Natural killer cell (primary cell): Measurements from ENCODE around the gene A2ML1. TPM values are rescaled to one million over a fixed set of nuclear protein-coding genes. Genes with fewer than 3 reads are reported as not detected.
A peak's percentile ranks its signal among the peaks of the same experiment; 100 is the strongest.

ENCODE experiments used
- ATAC-seq, 3 donors: fragments of 150-1000 bp in 2 of 3; fragments of 200-7000 bp in 1 of 3; cut with Tn5 transposase; 1 replicate in 1 of 3; 2 replicates in 2 of 3; pipeline ENCODE4 v1.10.0; 2021; ENCODE audit warnings: mild to moderate bottlenecking in 2 of 3, moderate library complexity in 2 of 3
- DNase-seq, 2 donors: peaks; one replicate each; pipeline versions ENCODE4 v3.0.0 to v3.0.0-alpha.2; 2013 to 2021; ENCODE audit warnings: mixed read lengths in 1 of 2
- H3K27ac ChIP-seq: one replicate; pipeline ENCODE4 v1.5.1; 2013; ENCODE audit warnings: mild to moderate bottlenecking, low read length
- H3K27me3 ChIP-seq: one replicate; pipeline ENCODE4 v1.6.1; 2013; ENCODE audit warnings: low read length; ENCODE audit not compliant: control insufficient read depth, insufficient read depth
- H3K36me3 ChIP-seq: one replicate; pipeline ENCODE4 v1.6.1; 2013; ENCODE audit warnings: low read length; ENCODE audit not compliant: control insufficient read depth, insufficient read depth
- H3K4me1 ChIP-seq: one replicate; pipeline ENCODE4 v1.6.1; 2013; ENCODE audit warnings: low read length; ENCODE audit not compliant: control insufficient read depth, insufficient read depth
- H3K4me3 ChIP-seq: one replicate; pipeline ENCODE4 v1.5.1; 2013; ENCODE audit warnings: low read length
- H3K9me3 ChIP-seq: one replicate; pipeline ENCODE4 v1.6.1; 2013; ENCODE audit warnings: low read length; ENCODE audit not compliant: control insufficient read depth, insufficient read depth
- H3K27ac Mint-ChIP-seq, 2 donors: one replicate each; pipeline ENCODE4 v1.8.0; 2022; ENCODE audit warnings: mild to moderate bottlenecking in 2 of 2, mixed read lengths in 2 of 2, moderate library complexity in 1 of 2
- H3K27me3 Mint-ChIP-seq, 2 donors: one replicate each; pipeline ENCODE4 v1.8.0; 2022; ENCODE audit warnings: low read depth in 2 of 2, mixed read lengths in 2 of 2
- H3K36me3 Mint-ChIP-seq: one replicate; pipeline ENCODE4 v1.8.0; 2022; ENCODE audit warnings: mixed read lengths
- H3K4me1 Mint-ChIP-seq, 2 donors: one replicate each; pipeline ENCODE4 v1.8.0; 2022; ENCODE audit warnings: mixed read lengths in 2 of 2
- H3K4me3 Mint-ChIP-seq: one replicate; pipeline ENCODE4 v1.8.0; 2022; ENCODE audit warnings: mild to moderate bottlenecking, moderate library complexity, mixed read lengths
- H3K9me3 Mint-ChIP-seq, 2 donors: one replicate each; pipeline ENCODE4 v1.8.0; 2022; ENCODE audit warnings: mixed read lengths in 2 of 2
- WGBS: methylation state at CpG from one replicate; pipeline ENCODE4 v1.1.7; 2013; ENCODE audit warnings: missing lambda C conversion rate; ENCODE audit not compliant: insufficient coverage; 5-methylcytosine and 5-hydroxymethylcytosine counted together
- intact Hi-C: fragments of 100-400 bp; cut with micrococcal nuclease; formaldehyde crosslinking; loops from one replicate; pipeline ENCODE4 v1.14.2; 2022
- total RNA-seq, 4 donors: library from RNA; stranded (reverse); fragments of 120-200 nt in 1 of 4; gene quantifications; one replicate each; pipeline versions ENCODE4 v1.2.3 to v1.2.4, GENCODE V29; 2013 to 2022
- TF ChIP-seq, protein P1 (sequence below): fragments of 200-600 bp; IDR thresholded peaks from one replicate; pipeline ENCODE4 v1.8.0; 2022; ENCODE audit warnings: antibody characterized with exemption

The A2ML1 gene
- total RNA-seq, 3 donors from 2014 or later (not counting 1 experiment from before 2014, with no cell fraction given) = not detected

DNA sequence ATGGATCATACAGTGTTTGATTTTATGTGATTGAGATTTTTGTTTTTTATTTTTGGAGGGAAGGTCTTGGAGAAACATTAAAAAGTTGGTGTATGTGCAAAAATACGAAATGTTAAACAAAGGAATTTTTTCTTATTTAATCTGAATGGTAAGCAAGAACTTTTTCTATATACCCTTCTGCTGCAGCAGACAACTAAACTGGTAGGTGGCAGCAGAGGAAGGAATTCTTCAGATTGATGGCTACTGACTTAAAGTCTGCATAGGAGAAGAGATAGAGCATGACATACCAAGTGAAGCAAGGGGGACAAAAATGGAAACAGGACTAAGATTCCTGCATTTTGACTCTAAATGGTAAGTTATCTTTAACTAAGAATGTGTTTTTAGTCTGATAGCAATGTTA, 42.0 kb upstream of the A2ML1 start:
- DNase-seq (peak in 1 of 2 donors; percentile 23), ATAC-seq (no peak)
- intact Hi-C loops = no loop called here
- Mint-ChIP-seq H3K27ac (no peak overlapping the region), H3K4me3 (no peak overlapping the region), H3K4me1 (no peaks in the 10 kb centered on the region), H3K27me3 (no peaks in the 10 kb centered on the region), H3K9me3 (no peaks in the 10 kb centered on the region), H3K36me3 (peaks cover 8% of the 10 kb centered on the region)
- no peaks in the 10 kb centered on the region for H3K9me3 ChIP-seq
- WGBS = no CpG with 5 or more reads among the region's 1 CpG
- TF ChIP-seq, protein P1, sequence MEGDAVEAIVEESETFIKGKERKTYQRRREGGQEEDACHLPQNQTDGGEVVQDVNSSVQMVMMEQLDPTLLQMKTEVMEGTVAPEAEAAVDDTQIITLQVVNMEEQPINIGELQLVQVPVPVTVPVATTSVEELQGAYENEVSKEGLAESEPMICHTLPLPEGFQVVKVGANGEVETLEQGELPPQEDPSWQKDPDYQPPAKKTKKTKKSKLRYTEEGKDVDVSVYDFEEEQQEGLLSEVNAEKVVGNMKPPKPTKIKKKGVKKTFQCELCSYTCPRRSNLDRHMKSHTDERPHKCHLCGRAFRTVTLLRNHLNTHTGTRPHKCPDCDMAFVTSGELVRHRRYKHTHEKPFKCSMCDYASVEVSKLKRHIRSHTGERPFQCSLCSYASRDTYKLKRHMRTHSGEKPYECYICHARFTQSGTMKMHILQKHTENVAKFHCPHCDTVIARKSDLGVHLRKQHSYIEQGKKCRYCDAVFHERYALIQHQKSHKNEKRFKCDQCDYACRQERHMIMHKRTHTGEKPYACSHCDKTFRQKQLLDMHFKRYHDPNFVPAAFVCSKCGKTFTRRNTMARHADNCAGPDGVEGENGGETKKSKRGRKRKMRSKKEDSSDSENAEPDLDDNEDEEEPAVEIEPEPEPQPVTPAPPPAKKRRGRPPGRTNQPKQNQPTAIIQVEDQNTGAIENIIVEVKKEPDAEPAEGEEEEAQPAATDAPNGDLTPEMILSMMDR = no peak
- no peaks in the 10 kb centered on the region for H3K27me3 ChIP-seq
- H3K27ac ChIP-seq = no peak overlapping the region
- H3K4me1 ChIP-seq = no peaks in the 10 kb centered on the region
- H3K4me3 ChIP-seq = no peak overlapping the region
- H3K36me3 ChIP-seq = no peaks in the 10 kb centered on the region

DNA sequence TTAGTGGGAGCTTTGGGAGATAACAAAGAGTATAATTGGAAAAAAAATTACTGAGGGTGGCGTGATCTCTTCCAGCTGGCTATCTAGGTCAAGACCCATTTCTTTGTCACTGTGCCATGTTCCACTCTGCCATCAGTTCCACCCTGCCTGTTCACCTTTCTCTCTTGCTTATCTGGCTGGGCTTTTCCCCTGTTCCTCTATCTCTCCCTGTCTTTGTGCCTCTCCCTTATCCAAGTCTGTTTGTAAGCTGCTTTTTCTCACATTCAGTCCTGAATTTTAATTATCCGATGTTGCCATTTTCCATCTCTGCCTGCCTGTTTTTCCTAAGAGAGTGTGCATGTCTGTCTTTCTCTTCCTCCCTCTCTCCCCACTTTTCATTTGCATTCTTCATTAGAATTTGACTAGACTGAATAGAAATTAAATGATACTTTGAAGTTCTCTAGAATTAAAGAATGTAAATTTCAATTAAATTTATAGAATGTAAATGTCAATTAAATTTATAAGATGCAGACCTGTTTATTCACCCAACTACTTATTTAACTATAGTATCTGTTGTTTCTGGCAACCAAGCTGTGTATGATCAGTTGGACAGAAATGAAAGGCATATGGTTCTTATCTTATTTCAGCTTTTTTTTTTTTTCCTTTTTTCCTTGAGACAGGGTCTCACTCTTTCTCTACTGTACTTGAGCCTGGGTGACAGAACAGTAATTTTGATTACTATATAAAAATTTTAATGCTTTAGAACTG, 40.9 kb upstream of the A2ML1 start:
- 93% methylated on average over 2 of the region's 2 CpGs for WGBS
- Mint-ChIP-seq H3K27me3 (no peaks in the 10 kb centered on the region), H3K4me1 (no peaks in the 10 kb centered on the region), H3K36me3 (peaks cover 8% of the 10 kb centered on the region), H3K9me3 (no peaks in the 10 kb centered on the region), H3K27ac (no peak overlapping the region), H3K4me3 (no peak overlapping the region)
- intact Hi-C loops = no loop called here
- no peak for DNase-seq
- ATAC-seq = no peak
- Histone ChIP-seq H3K9me3 (no peaks in the 10 kb centered on the region), H3K36me3 (no peaks in the 10 kb centered on the region), H3K27me3 (no peaks in the 10 kb centered on the region), H3K4me3 (no peak overlapping the region), H3K4me1 (no peaks in the 10 kb centered on the region), H3K27ac (no peak overlapping the region)
- TF ChIP-seq, protein P1 = no peak

- Mint-ChIP-seq H3K36me3 (peaks cover 8% of the 10 kb centered on the region), H3K27me3 (no peaks in the 10 kb centered on the region), H3K27ac (no peak overlapping the region), H3K4me1 (no peaks in the 10 kb centered on the region), H3K9me3 (no peaks in the 10 kb centered on the region), H3K4me3 (no peak overlapping the region)
- Histone ChIP-seq H3K27ac (no peak overlapping the region), H3K36me3 (no peaks in the 10 kb centered on the region), H3K27me3 (no peaks in the 10 kb centered on the region), H3K4me3 (no peak overlapping the region), H3K4me1 (no peaks in the 10 kb centered on the region), H3K9me3 (no peaks in the 10 kb centered on the region)
- intact Hi-C loops = no loop called here
- TF ChIP-seq, protein P1 = no peak
- DNase-seq = no peak
- no peak for ATAC-seq
These were observed 38.0 kb upstream of the A2ML1 start for GRCh38 chr12:8784290-8784888.
